Panc1 (cell line): Measurements from ENCODE around the gene LARGE2.

Experiments
- POLR2AphosphoS5 ChIP-seq: IDR thresholded peaks from 2 replicates; pipeline ENCODE4 v1.6.1; 2012; ENCODE audit warnings: mild to moderate bottlenecking, low read depth, low read length, moderate library complexity
- TF ChIP-seq, protein P1 (sequence below): fragments of 450-650 bp; IDR thresholded peaks from 2 replicates; pipeline ENCODE4 v1.5.1; 2017; ENCODE audit warnings: mild to moderate bottlenecking

DNA sequence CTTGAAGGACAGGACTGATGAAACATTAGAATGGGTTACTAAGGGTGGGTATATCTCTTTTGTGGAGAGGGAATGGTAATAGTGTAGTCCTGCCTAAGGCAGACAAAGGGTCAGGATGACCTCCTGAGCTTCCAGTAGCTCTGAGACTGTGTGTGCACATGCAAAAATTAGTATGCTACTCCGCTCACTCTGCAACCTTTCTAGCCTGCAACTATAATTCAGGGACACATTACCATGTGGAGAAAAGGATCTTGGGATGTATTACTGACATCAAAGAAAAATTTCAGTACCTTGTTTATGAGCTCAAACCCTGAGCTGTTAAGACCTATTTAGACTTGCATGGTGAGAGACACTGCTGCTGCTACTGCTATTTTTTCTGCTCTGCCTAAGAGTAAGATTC lies 25.4 kb downstream of the LARGE2 start:
- TF ChIP-seq, protein P1, sequence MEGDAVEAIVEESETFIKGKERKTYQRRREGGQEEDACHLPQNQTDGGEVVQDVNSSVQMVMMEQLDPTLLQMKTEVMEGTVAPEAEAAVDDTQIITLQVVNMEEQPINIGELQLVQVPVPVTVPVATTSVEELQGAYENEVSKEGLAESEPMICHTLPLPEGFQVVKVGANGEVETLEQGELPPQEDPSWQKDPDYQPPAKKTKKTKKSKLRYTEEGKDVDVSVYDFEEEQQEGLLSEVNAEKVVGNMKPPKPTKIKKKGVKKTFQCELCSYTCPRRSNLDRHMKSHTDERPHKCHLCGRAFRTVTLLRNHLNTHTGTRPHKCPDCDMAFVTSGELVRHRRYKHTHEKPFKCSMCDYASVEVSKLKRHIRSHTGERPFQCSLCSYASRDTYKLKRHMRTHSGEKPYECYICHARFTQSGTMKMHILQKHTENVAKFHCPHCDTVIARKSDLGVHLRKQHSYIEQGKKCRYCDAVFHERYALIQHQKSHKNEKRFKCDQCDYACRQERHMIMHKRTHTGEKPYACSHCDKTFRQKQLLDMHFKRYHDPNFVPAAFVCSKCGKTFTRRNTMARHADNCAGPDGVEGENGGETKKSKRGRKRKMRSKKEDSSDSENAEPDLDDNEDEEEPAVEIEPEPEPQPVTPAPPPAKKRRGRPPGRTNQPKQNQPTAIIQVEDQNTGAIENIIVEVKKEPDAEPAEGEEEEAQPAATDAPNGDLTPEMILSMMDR: no peak
- no peak for TF ChIP-seq POLR2AphosphoS5
